Measurements from ENCODE around the gene SGCG. TPM values are rescaled to one million over a fixed set of nuclear protein-coding genes. Genes with fewer than 3 reads are reported as not detected.

The SGCG gene
- total and polyA plus RNA-seq, 7 donors, result 0.16 to 1.2 (median 1.0) TPM; not detected in 1

GRCh38 chr13:23203516-23203915 lies 22.7 kb downstream of the SGCG start:
- intact Hi-C loops (cut with DNase I), result no loop called here
- no peaks in the 10 kb centered on the region for H3K4me1 ChIP-seq
- no peak for DNase-seq
- H3K27me3 ChIP-seq, result no peaks in the 10 kb centered on the region
- no peak overlapping the region for H3K4me3 ChIP-seq
- H3K27ac ChIP-seq, result no peak overlapping the region
- whole genome bisulfite sequencing, 2 donors, result 64 to 77% methylated on average over 5 of the region's 5 CpGs
- no peaks in the 10 kb centered on the region for H3K9me3 ChIP-seq
- H3K36me3 ChIP-seq, result no peaks in the 10 kb centered on the region
- no peak for TF ChIP-seq POLR2AphosphoS5 (IDR thresholded peaks at IDR 0.05)
- TF ChIP-seq, protein P1, sequence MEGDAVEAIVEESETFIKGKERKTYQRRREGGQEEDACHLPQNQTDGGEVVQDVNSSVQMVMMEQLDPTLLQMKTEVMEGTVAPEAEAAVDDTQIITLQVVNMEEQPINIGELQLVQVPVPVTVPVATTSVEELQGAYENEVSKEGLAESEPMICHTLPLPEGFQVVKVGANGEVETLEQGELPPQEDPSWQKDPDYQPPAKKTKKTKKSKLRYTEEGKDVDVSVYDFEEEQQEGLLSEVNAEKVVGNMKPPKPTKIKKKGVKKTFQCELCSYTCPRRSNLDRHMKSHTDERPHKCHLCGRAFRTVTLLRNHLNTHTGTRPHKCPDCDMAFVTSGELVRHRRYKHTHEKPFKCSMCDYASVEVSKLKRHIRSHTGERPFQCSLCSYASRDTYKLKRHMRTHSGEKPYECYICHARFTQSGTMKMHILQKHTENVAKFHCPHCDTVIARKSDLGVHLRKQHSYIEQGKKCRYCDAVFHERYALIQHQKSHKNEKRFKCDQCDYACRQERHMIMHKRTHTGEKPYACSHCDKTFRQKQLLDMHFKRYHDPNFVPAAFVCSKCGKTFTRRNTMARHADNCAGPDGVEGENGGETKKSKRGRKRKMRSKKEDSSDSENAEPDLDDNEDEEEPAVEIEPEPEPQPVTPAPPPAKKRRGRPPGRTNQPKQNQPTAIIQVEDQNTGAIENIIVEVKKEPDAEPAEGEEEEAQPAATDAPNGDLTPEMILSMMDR (IDR thresholded peaks at IDR 0.05), result no peak
- TF ChIP-seq POLR2A (IDR thresholded peaks at IDR 0.05), result no peak
- TF ChIP-seq EP300 (IDR thresholded peaks at IDR 0.05), result no peak

- DNase-seq, result no peak
- no peak overlapping the region for H3K4me3 ChIP-seq
- H3K36me3 ChIP-seq, result no peaks in the 10 kb centered on the region
- TF ChIP-seq, protein P1 (IDR thresholded peaks at IDR 0.05), result no peak
- TF ChIP-seq EP300 (IDR thresholded peaks at IDR 0.05) (no peak), POLR2A (IDR thresholded peaks at IDR 0.05) (no peak), POLR2AphosphoS5 (IDR thresholded peaks at IDR 0.05) (no peak)
- 87 to 89% methylated on average over 3 of the region's 3 CpGs for WGBS, 2 donors
- no peaks in the 10 kb centered on the region for H3K4me1 ChIP-seq
- no peak overlapping the region for H3K27ac ChIP-seq
- H3K27me3 ChIP-seq, result no peaks in the 10 kb centered on the region
- no peaks in the 10 kb centered on the region for H3K9me3 ChIP-seq
- intact Hi-C loops (cut with DNase I), result no loop called here
Observed at GRCh38 chr13:23205807-23206206, 25.0 kb downstream of the SGCG start.

DNA sequence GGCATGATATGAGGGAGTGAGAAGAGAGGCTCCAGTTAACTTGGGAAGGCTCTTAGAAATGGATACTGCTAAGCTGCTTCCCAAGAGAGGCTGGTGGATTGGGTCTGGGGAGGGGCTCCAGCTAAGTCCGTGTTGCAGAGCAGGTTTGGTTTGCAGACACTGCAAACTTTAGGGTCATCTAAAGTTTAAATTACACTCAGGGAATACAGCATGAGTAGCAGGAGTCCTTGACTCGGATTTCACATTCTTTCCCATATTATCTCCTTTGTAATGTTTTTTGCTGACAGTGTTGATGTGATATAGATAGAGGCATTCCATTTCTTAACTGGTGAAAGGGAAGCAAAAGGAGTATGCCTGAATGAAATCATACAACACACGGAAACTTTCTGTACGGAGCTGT lies 31.9 kb downstream of the SGCG start:
- Histone ChIP-seq H3K27ac (no peak overlapping the region), H3K27me3 (no peaks in the 10 kb centered on the region), H3K9me3 (peaks cover 0 to 3% (median under 1%) of the 10 kb centered on the region in 4 donors), H3K4me1 (no peaks in the 10 kb centered on the region), H3K4me3 (no peak overlapping the region), H3K36me3 (no peaks in the 10 kb centered on the region)
- no peak for DNase-seq
- intact Hi-C loops (cut with DNase I), result no loop called here
- WGBS, 2 donors, result 28 to 52% methylated on average over 4 of the region's 4 CpGs
- TF ChIP-seq POLR2AphosphoS5 (IDR thresholded peaks at IDR 0.05) (no peak), POLR2A (IDR thresholded peaks at IDR 0.05) (no peak), EP300 (IDR thresholded peaks at IDR 0.05) (no peak)
- TF ChIP-seq, protein P1 (IDR thresholded peaks at IDR 0.05), result no peak

DNA sequence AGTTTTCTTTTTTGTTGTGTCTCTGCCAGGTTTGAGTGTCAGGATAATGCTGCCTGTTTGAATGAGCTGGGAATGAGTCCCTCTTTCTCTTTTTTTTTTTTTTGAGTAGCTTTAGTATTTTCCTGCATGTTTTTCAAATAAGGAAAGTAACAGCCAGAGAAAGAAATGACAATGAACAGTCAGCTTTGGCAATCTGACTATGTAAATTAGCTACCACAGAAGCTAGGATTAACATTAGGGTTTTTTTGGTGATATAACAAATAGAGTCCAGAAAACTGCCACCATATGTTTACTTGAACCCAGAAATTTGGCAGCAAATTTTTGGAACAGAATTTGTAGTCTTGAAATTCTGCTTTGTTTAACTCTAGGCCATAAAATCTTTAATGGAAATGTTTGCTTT lies 50.5 kb downstream of the SGCG start:
- Histone ChIP-seq H3K9me3 (no peaks in the 10 kb centered on the region), H3K36me3 (no peaks in the 10 kb centered on the region), H3K4me1 (no peaks in the 10 kb centered on the region), H3K27ac (no peak overlapping the region), H3K27me3 (no peaks in the 10 kb centered on the region), H3K4me3 (no peak overlapping the region)
- intact Hi-C loops (cut with DNase I), result no loop called here
- TF ChIP-seq, protein P1 (IDR thresholded peaks at IDR 0.05), result no peak
- TF ChIP-seq POLR2AphosphoS5 (IDR thresholded peaks at IDR 0.05) (no peak), POLR2A (IDR thresholded peaks at IDR 0.05) (no peak), EP300 (IDR thresholded peaks at IDR 0.05) (no peak)
- DNase-seq, result no peak

- Histone ChIP-seq H3K9me3 (no peaks in the 10 kb centered on the region), H3K4me3 (no peak overlapping the region), H3K27ac (no peak overlapping the region), H3K4me1 (no peaks in the 10 kb centered on the region), H3K27me3 (no peaks in the 10 kb centered on the region), H3K36me3 (no peaks in the 10 kb centered on the region)
- no peak for DNase-seq
- no peak for TF ChIP-seq POLR2AphosphoS5 (IDR thresholded peaks at IDR 0.05)
- no peak for TF ChIP-seq POLR2A (IDR thresholded peaks at IDR 0.05)
- TF ChIP-seq, protein P1 (IDR thresholded peaks at IDR 0.05), result no peak
- TF ChIP-seq EP300 (IDR thresholded peaks at IDR 0.05), result no peak
- intact Hi-C loops (cut with DNase I), result no loop called here
Observed at GRCh38 chr13:23235994-23236393, 55.2 kb downstream of the SGCG start.

Data from sigmoid colon (tissue), 7 donors.